ENCODE measurements around the gene HEPH.

GRCh38 chrX:66176134-66176533, 12.1 kb downstream of the HEPH start:
- TF ChIP-seq CTCF (IDR thresholded peaks at IDR 0.05 in 2 of 3, conservative IDR thresholded peaks at IDR 0.05 in 1 of 3; ENCODE audit: control insufficient read depth in 2 of 3, extremely low read depth in 1 of 3, insufficient read depth in 1 of 3, low read depth in 3 of 3, low read length in 3 of 3) = no peak
- TF ChIP-seq FOS (IDR thresholded peaks at IDR 0.05; ENCODE audit: borderline replicate concordance, extremely low read depth, insufficient read length) = no peak
- no peak for TF ChIP-seq YY1 (IDR thresholded peaks at IDR 0.05; ENCODE audit: low read depth, low read length)
- TF ChIP-seq ATF3 (IDR thresholded peaks at IDR 0.05; ENCODE audit: borderline replicate concordance, extremely low read depth, low read depth, low read length) = no peak
- no peak for TF ChIP-seq JUND (IDR thresholded peaks at IDR 0.05; ENCODE audit: low read depth, low read length)
